Stimulated activated CD8-positive, alpha-beta memory T cell treated with anti-CD3 and anti-CD28 coated beads, Interleukin-7, amount 100 ng/mL, for 4 hours (primary cell): ENCODE results near the gene GTF2A1L.
"Not testable (repeated sequence)": the region's sequence is repeated elsewhere in the genome, so short reads cannot be mapped to it uniquely, and the experiment has no call there.

ENCODE experiments used
- DNase-seq, 2 donors: peaks; one replicate each; pipeline ENCODE4 v3.0.0-alpha.2; 2020; ENCODE audit warnings: low read depth in 2 of 2

Gene GTF2A1L

GRCh38 chr2:48607307-48608014 lies 10.2 kb upstream of the GTF2A1L start:
- no peak for DNase-seq

GRCh38 chr2:48613211-48613610 lies 4.4 kb upstream of the GTF2A1L start:
- no peak for DNase-seq

GRCh38 chr2:48614581-48614980 lies 3.1 kb upstream of the GTF2A1L start:
- not testable (repeated sequence) for DNase-seq

- no peak for DNase-seq
These were observed 1.9 kb downstream of the GTF2A1L start for GRCh38 chr2:48619526-48619925.

GRCh38 chr2:48620604-48621003 lies 2.9 kb downstream of the GTF2A1L start:
- DNase-seq, result no peak

- DNase-seq, result not testable (repeated sequence)
These were observed 5.0 kb downstream of the GTF2A1L start for GRCh38 chr2:48622691-48623090.

GRCh38 chr2:48624696-48625095 lies 7.0 kb downstream of the GTF2A1L start:
- no peak for DNase-seq

- no peak for DNase-seq
These were observed 8.4 kb downstream of the GTF2A1L start for GRCh38 chr2:48626047-48626446.

- DNase-seq, result no peak
These were observed 15.5 kb downstream of the GTF2A1L start for GRCh38 chr2:48633143-48633542.

GRCh38 chr2:48635786-48636185 lies 18.1 kb downstream of the GTF2A1L start:
- no peak for DNase-seq

GRCh38 chr2:48638261-48638660 lies 20.6 kb downstream of the GTF2A1L start:
- no peak for DNase-seq

- no peak for DNase-seq
These were observed 33.6 kb downstream of the GTF2A1L start for GRCh38 chr2:48651158-48651790.

- no peak for DNase-seq
These were observed 51.3 kb downstream of the GTF2A1L start for GRCh38 chr2:48668992-48669391.

- no peak for DNase-seq
These were observed 55.9 kb downstream of the GTF2A1L start for GRCh38 chr2:48673581-48673980.

GRCh38 chr2:48674933-48675332 lies 57.3 kb downstream of the GTF2A1L start:
- DNase-seq, result no peak

GRCh38 chr2:48677450-48677849 lies 59.8 kb downstream of the GTF2A1L start:
- DNase-seq, result no peak

- DNase-seq, result no peak
These were observed 67.5 kb downstream of the GTF2A1L start for GRCh38 chr2:48685126-48685525.

- no peak for DNase-seq
These were observed 74.5 kb downstream of the GTF2A1L start for GRCh38 chr2:48691935-48692691.

GRCh38 chr2:48693066-48693465 lies 75.4 kb downstream of the GTF2A1L start:
- no peak for DNase-seq

- no peak for DNase-seq
These were observed 76.0 kb downstream of the GTF2A1L start for GRCh38 chr2:48693645-48694044.

- DNase-seq, result no peak
These were observed 76.5 kb downstream of the GTF2A1L start for GRCh38 chr2:48694149-48694548.

- no peak for DNase-seq
These were observed 78.3 kb downstream of the GTF2A1L start for GRCh38 chr2:48695991-48696390.

GRCh38 chr2:48696881-48697280 lies 79.2 kb downstream of the GTF2A1L start:
- no peak for DNase-seq
